IMR-90 (cell line): ENCODE data around the gene PPM1M.

Source experiments
- CEBPB ChIP-seq: IDR thresholded peaks from 2 replicates; pipeline ENCODE4 v1.6.1; 2012; ENCODE audit warnings: low read depth, low read length, improper control_type of control experiment
- FOS ChIP-seq: fragments of 150-350 bp; IDR thresholded peaks from 2 replicates; pipeline ENCODE4 v1.6.1; 2016; ENCODE audit warnings: low read depth, low read length
- MAFK ChIP-seq: IDR thresholded peaks from 2 replicates; pipeline ENCODE4 v1.6.1; 2012; ENCODE audit warnings: low read depth, low read length, improper control_type of control experiment
- MAZ ChIP-seq: IDR thresholded peaks from 2 replicates; pipeline ENCODE4 v1.6.1; 2012; ENCODE audit warnings: low read depth, mild to moderate bottlenecking, low read length, improper control_type of control experiment, moderate library complexity, borderline replicate concordance
- MXI1 ChIP-seq: IDR thresholded peaks from 2 replicates; pipeline ENCODE4 v1.6.1; 2012; ENCODE audit warnings: low read depth, mild to moderate bottlenecking, low read length, moderate library complexity, borderline replicate concordance
- POLR2A ChIP-seq: IDR thresholded peaks from 2 replicates; pipeline ENCODE4 v1.6.1; 2012; ENCODE audit warnings: mild to moderate bottlenecking, low read depth, low read length
- RAD21 ChIP-seq: IDR thresholded peaks from 2 replicates; pipeline ENCODE4 v1.6.1; 2012; ENCODE audit warnings: low read length, improper control_type of control experiment
- RFX5 ChIP-seq: IDR thresholded peaks from 2 replicates; pipeline ENCODE4 v1.8.0; 2012; ENCODE audit warnings: low read depth, mild to moderate bottlenecking, low read length, moderate library complexity
- SMC3 ChIP-seq: fragments of 150-350 bp; IDR thresholded peaks from 2 replicates; pipeline ENCODE4 v1.6.1; 2016; ENCODE audit warnings: low read depth, mild to moderate bottlenecking, antibody characterized with exemption, low read length, moderate library complexity
- TF ChIP-seq, protein P1 (sequence below): fragments of 150-350 bp; IDR thresholded peaks from 2 replicates; pipeline ENCODE4 v1.6.1; 2017; ENCODE audit warnings: mild to moderate bottlenecking, antibody characterized with exemption, low read length, low read depth
- TF ChIP-seq, protein P2 (sequence below): conservative IDR thresholded peaks from 2 replicates; pipeline ENCODE4 v1.5.1; 2012; ENCODE audit warnings: mild to moderate bottlenecking, low read depth, low read length, improper control_type of control experiment

DNA sequence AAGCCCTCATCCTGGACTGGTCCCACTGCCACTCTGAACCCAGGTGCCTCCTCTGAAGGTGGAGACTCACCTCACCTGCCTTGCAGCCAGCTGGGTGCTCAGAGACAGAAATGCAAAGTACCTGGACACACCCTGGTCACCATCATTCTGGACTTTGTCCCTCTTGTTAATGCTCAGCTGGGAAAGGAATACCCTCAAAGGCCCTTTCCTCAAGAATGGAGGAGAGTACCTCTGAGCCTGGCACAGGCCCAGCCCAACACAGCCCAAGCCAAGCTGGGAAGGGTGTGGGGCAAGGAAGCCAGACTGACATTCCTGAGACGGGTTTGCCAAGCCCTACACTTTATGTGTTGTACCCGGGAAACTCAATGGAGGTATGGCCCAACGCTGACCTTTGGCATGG, 48.6 kb upstream of the PPM1M start:
- TF ChIP-seq, protein P1, sequence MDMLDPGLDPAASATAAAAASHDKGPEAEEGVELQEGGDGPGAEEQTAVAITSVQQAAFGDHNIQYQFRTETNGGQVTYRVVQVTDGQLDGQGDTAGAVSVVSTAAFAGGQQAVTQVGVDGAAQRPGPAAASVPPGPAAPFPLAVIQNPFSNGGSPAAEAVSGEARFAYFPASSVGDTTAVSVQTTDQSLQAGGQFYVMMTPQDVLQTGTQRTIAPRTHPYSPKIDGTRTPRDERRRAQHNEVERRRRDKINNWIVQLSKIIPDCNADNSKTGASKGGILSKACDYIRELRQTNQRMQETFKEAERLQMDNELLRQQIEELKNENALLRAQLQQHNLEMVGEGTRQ, result no peak
- no peak for TF ChIP-seq RAD21
- TF ChIP-seq, protein P2, sequence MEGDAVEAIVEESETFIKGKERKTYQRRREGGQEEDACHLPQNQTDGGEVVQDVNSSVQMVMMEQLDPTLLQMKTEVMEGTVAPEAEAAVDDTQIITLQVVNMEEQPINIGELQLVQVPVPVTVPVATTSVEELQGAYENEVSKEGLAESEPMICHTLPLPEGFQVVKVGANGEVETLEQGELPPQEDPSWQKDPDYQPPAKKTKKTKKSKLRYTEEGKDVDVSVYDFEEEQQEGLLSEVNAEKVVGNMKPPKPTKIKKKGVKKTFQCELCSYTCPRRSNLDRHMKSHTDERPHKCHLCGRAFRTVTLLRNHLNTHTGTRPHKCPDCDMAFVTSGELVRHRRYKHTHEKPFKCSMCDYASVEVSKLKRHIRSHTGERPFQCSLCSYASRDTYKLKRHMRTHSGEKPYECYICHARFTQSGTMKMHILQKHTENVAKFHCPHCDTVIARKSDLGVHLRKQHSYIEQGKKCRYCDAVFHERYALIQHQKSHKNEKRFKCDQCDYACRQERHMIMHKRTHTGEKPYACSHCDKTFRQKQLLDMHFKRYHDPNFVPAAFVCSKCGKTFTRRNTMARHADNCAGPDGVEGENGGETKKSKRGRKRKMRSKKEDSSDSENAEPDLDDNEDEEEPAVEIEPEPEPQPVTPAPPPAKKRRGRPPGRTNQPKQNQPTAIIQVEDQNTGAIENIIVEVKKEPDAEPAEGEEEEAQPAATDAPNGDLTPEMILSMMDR, result no peak
- no peak for TF ChIP-seq FOS
- TF ChIP-seq RFX5, result no peak
- TF ChIP-seq POLR2A, result no peak
- TF ChIP-seq MAFK, result no peak
- no peak for TF ChIP-seq CEBPB
- no peak for TF ChIP-seq MXI1
- TF ChIP-seq MAZ, result no peak
- TF ChIP-seq SMC3, result no peak
